ENCODE data around the gene MYBPC3. TPM values are rescaled to one million over a fixed set of nuclear protein-coding genes. Genes with fewer than 3 reads are reported as not detected.

Gene MYBPC3
- total RNA-seq, 4 donors from 2014 or later: not detected

DNA sequence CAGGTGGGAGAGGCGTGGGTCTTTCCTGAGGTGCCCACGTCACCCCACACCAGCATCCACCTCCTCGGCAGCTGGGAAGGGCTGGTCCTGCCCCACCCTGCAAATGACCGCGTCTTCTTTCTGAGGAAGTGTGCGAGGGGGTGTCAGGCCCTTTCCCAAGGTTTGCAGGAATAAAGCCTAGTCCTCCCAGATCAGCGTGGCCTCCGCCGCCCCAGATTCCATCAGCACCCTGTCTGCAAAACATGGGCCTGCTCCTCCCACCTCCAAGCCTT lies 41.5 kb upstream of the MYBPC3 start:
- Histone ChIP-seq H3K36me3 (no peaks in the 10 kb centered on the region), H3K4me1 (peaks cover 0 to 18% (median 11%) of the 10 kb centered on the region in 4 donors), H3K27ac (peak overlapping the region; percentile 66 to 80 (median 78)), H3K9me3 (no peaks in the 10 kb centered on the region), H3K4me3 (no peak overlapping the region), H3K27me3 (no peaks in the 10 kb centered on the region)
- no peak for DNase-seq
- 90% methylated on average over 9 of the region's 9 CpGs; no CpG with 5 or more reads in 1 of the 2 donors for WGBS, 2 donors (ENCODE audit: low coverage in 1 of 2)
- TF ChIP-seq EP300 (IDR thresholded peaks at IDR 0.05; ENCODE audit: low read depth): no peak
- in situ Hi-C loops (cut with MboI; ENCODE audit: low pct_ligation_motif_present in 1 of 4, low pct_unique_long_range_greater_than_20kb in 1 of 4, low sequenced_read_pairs in 3 of 4): no loop called here
- intact Hi-C loops (cut with DNase I; ENCODE audit: low total_unique reads): no loop called here

- intact Hi-C loops (cut with DNase I; ENCODE audit: low total_unique reads): no loop called here
- DNase-seq: no peak
- Histone ChIP-seq H3K4me1 (peaks cover 0 to 18% (median 11%) of the 10 kb centered on the region in 4 donors), H3K4me3 (no peak overlapping the region), H3K27ac (peak overlapping the region; percentile 66 to 80 (median 78)), H3K9me3 (no peaks in the 10 kb centered on the region), H3K27me3 (no peaks in the 10 kb centered on the region), H3K36me3 (no peaks in the 10 kb centered on the region)
- TF ChIP-seq POLR2A (IDR thresholded peaks at IDR 0.05) (no peak), POLR2AphosphoS5 (IDR thresholded peaks at IDR 0.05) (peak in 1 of 3 donors; percentile 30)
- in situ Hi-C loops (cut with MboI; ENCODE audit: low pct_ligation_motif_present in 1 of 4, low pct_unique_long_range_greater_than_20kb in 1 of 4, low sequenced_read_pairs in 3 of 4): no loop called here
- WGBS, 2 donors (ENCODE audit: low coverage in 1 of 2): 40 to 71% methylated on average over 1 to 12 of the region's 20 CpGs
These were observed 40.9 kb upstream of the MYBPC3 start for GRCh38 chr11:47393163-47394049.

GRCh38 chr11:47392546-47393162 lies 40.2 kb upstream of the MYBPC3 start:
- Histone ChIP-seq H3K4me1 (peaks cover 0 to 18% (median 11%) of the 10 kb centered on the region in 4 donors), H3K9me3 (no peaks in the 10 kb centered on the region), H3K27ac (peak overlapping the region; percentile 66 to 80 (median 78)), H3K4me3 (no peak overlapping the region), H3K27me3 (no peaks in the 10 kb centered on the region), H3K36me3 (no peaks in the 10 kb centered on the region)
- intact Hi-C loops (cut with DNase I; ENCODE audit: low total_unique reads): no loop called here
- WGBS, 2 donors (ENCODE audit: low coverage in 1 of 2): 88% methylated on average over 4 to 14 of the region's 14 CpGs
- TF ChIP-seq POLR2A (IDR thresholded peaks at IDR 0.05) (no peak), EP300 (IDR thresholded peaks at IDR 0.05; ENCODE audit: low read depth) (no peak), POLR2AphosphoS5 (IDR thresholded peaks at IDR 0.05) (no peak)
- TF ChIP-seq, protein P1, sequence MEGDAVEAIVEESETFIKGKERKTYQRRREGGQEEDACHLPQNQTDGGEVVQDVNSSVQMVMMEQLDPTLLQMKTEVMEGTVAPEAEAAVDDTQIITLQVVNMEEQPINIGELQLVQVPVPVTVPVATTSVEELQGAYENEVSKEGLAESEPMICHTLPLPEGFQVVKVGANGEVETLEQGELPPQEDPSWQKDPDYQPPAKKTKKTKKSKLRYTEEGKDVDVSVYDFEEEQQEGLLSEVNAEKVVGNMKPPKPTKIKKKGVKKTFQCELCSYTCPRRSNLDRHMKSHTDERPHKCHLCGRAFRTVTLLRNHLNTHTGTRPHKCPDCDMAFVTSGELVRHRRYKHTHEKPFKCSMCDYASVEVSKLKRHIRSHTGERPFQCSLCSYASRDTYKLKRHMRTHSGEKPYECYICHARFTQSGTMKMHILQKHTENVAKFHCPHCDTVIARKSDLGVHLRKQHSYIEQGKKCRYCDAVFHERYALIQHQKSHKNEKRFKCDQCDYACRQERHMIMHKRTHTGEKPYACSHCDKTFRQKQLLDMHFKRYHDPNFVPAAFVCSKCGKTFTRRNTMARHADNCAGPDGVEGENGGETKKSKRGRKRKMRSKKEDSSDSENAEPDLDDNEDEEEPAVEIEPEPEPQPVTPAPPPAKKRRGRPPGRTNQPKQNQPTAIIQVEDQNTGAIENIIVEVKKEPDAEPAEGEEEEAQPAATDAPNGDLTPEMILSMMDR (IDR thresholded peaks at IDR 0.05): no peak
- in situ Hi-C loops (cut with MboI; ENCODE audit: low pct_ligation_motif_present in 1 of 4, low pct_unique_long_range_greater_than_20kb in 1 of 4, low sequenced_read_pairs in 3 of 4): no loop called here
- DNase-seq: no peak

DNA sequence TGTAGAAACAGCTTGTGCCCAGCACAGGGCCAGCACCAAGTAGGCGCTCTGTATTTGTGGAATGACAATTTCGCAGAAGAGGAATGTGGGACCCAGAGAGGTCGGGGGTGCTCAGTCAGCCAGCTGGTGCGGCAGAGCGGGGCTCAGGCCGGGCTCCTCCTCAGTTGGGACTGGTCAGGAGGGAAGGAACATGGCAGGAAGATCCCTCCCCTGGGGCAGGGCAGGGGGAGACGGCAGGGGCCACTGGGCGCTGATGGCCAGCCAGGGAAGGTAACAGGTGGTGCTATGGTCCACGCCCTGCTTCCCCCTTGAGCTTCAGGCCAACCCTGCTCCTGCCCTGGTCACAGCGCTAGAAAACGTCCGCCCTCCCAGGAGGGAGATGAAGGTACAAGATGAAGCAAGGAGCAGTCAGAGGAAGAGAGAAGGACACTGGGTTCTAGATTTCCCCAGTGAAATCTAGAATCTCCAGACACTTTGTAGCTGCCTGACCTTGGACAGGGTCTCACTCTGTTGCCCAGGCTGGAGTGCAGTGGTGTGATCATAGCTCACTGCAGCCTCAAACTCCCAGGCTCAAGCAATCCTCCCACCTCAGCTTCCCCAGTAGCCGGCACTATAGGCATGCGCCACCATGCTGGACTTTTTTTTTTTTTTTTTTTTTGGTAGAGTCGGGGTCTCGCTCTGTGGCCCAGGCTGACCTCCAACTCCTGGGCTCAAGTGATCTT lies 39.4 kb upstream of the MYBPC3 start:
- intact Hi-C loops (cut with DNase I; ENCODE audit: low total_unique reads): no loop called here
- DNase-seq: no peak
- in situ Hi-C loops (cut with MboI; ENCODE audit: low pct_ligation_motif_present in 1 of 4, low pct_unique_long_range_greater_than_20kb in 1 of 4, low sequenced_read_pairs in 3 of 4): no loop called here
- no peak overlapping the region for H3K4me3 ChIP-seq
- H3K36me3 ChIP-seq: no peaks in the 10 kb centered on the region
- H3K4me1 ChIP-seq: peaks cover 0 to 18% (median 11%) of the 10 kb centered on the region in 4 donors
- peak overlapping the region in 3 of 4 donors; percentile 53 to 78 (median 66) for H3K27ac ChIP-seq
- no peaks in the 10 kb centered on the region for H3K27me3 ChIP-seq
- 80 to 94% methylated on average over 10 to 16 of the region's 16 CpGs for WGBS, 2 donors (ENCODE audit: low coverage in 1 of 2)
- TF ChIP-seq POLR2AphosphoS5 (IDR thresholded peaks at IDR 0.05): no peak
- TF ChIP-seq, protein P1 (IDR thresholded peaks at IDR 0.05): no peak
- no peak for TF ChIP-seq POLR2A (IDR thresholded peaks at IDR 0.05)
- no peak for TF ChIP-seq EP300 (IDR thresholded peaks at IDR 0.05; ENCODE audit: low read depth)
- no peaks in the 10 kb centered on the region for H3K9me3 ChIP-seq
